OCI-LY7 (cell line): Measurements from ENCODE around the gene TPRA1. TPM values are rescaled to one million over a fixed set of nuclear protein-coding genes. Genes with fewer than 3 reads are reported as not detected.

Experiments used
- BruUV-seq: library from RNA; stranded (reverse); fragments of 400-500 nt; replicated peaks from 2 replicates; lab custom pipeline; 2021; lab: Mats Ljungman, UMichigan
- CTCF ChIA-PET: fragments of 300-600 bp; sonication (Branson Sonifier 250); formaldehyde crosslinking; loops from one replicate; lab custom pipeline; 2022; ENCODE audit warnings: antibody characterized with exemption; ENCODE audit not compliant: unreplicated experiment; lab: Charles Lee
- POLR2A ChIA-PET: fragments of 300-600 bp; sonication (Branson Sonifier 250); formaldehyde crosslinking; loops from one replicate; lab custom pipeline; 2022; ENCODE audit warnings: antibody characterized with exemption; lab: Charles Lee
- DNase-seq: peaks from one replicate; pipeline ENCODE4 v3.0.0-alpha.2; 2015; ENCODE audit warnings: low spot score
- H2AFZ ChIP-seq: fragments of 200-600 bp; sonication (generic), shearing (Covaris generic); 2 replicates; pipeline ENCODE4 v1.6.1; 2014; ENCODE audit warnings: mild to moderate bottlenecking, antibody characterized with exemption, low read length, moderate library complexity
- H3K27ac ChIP-seq: fragments of 200-600 bp; sonication (generic); 2 replicates; pipeline ENCODE4 v1.5.1; 2014; ENCODE audit warnings: mixed run types, low read depth, mild to moderate bottlenecking, moderate library complexity, low read length, inconsistent platforms; ENCODE audit not compliant: poor library complexity, severe bottlenecking
- H3K36me3 ChIP-seq: fragments of 200-600 bp; sonication (generic); 2 replicates; pipeline ENCODE4 v1.6.1; 2014; ENCODE audit warnings: mild to moderate bottlenecking, antibody characterized with exemption, low read length, moderate library complexity, mixed read lengths; ENCODE audit not compliant: insufficient read depth
- H3K4me1 ChIP-seq: fragments of 200-600 bp; sonication (generic); 2 replicates; pipeline ENCODE4 v1.5.1; 2014; ENCODE audit warnings: mild to moderate bottlenecking, low read length; ENCODE audit not compliant: insufficient read depth, poor library complexity, severe bottlenecking
- H3K4me2 ChIP-seq: fragments of 200-600 bp; sonication (generic); 2 replicates; pipeline ENCODE4 v1.6.1; 2014; ENCODE audit warnings: mild to moderate bottlenecking, low read length
- H3K4me3 ChIP-seq: fragments of 200-600 bp; sonication (generic); 2 replicates; pipeline ENCODE4 v1.5.1; 2014; ENCODE audit warnings: mild to moderate bottlenecking, low read depth, low read length; ENCODE audit not compliant: poor library complexity, severe bottlenecking
- H3K79me2 ChIP-seq: fragments of 200-600 bp; sonication (generic); 2 replicates; pipeline ENCODE4 v1.6.1; 2016; ENCODE audit warnings: low read depth, mild to moderate bottlenecking, low read length, moderate library complexity, mixed read lengths; ENCODE audit not compliant: insufficient read depth
- H3K9me2 ChIP-seq: fragments of 200-600 bp; sonication (generic); 2 replicates; pipeline ENCODE4 v1.6.1; 2016; ENCODE audit warnings: mild to moderate bottlenecking, low read length, mixed read lengths; ENCODE audit not compliant: insufficient read depth
- H3K9me3 ChIP-seq: fragments of 200-600 bp; sonication (generic); 2 replicates; pipeline ENCODE4 v1.6.1; 2014; ENCODE audit warnings: mild to moderate bottlenecking, mixed run types, low read length, mixed read lengths
- H4K20me1 ChIP-seq: fragments of 200-600 bp; sonication (generic); 2 replicates; pipeline ENCODE4 v1.6.1; 2014; ENCODE audit warnings: mild to moderate bottlenecking, antibody characterized with exemption, low read length, moderate library complexity, mixed read lengths; ENCODE audit not compliant: insufficient read depth
- CTCF ChIP-seq: fragments of 200-600 bp; sonication (generic); conservative IDR thresholded peaks from 2 replicates; pipeline ENCODE4 v1.5.1; 2014; ENCODE audit warnings: mild to moderate bottlenecking, antibody characterized with exemption, low read length, moderate library complexity, mixed read lengths
- EZH2phosphoT487 ChIP-seq: fragments of 200-600 bp; sonication (generic); IDR thresholded peaks from 2 replicates; pipeline ENCODE4 v1.6.1; 2018; ENCODE audit warnings: low read depth, borderline replicate concordance, mild to moderate bottlenecking, mixed run types, antibody characterized with exemption, low read length, moderate library complexity, mixed read lengths
- intact Hi-C: fragments of 100-400 bp; cut with micrococcal nuclease; formaldehyde crosslinking; loops from one replicate; pipeline ENCODE4 v1.10.0; 2022; ENCODE audit not compliant: unreplicated experiment
- total RNA-seq, 2 experiments: library from RNA; depleted of rRNA in 1 of 2; stranded (reverse); fragments of >200 nt in 1 of 2; shearing (Covaris generic) in 1 of 2; gene quantifications; 2 replicates each; pipeline ENCODE4 v1.2.3, GENCODE V29; 2014 to 2022

TPRA1 gene
- total RNA-seq, 2 experiments from 2014 or later: 32.3 to 51.4 TPM

GRCh38 chr3:127568586-127568985 is 21.9 kb downstream of the TPRA1 start:
- TF ChIP-seq EZH2phosphoT487 (no peak), CTCF (no peak)
- POLR2A ChIA-PET: interaction anchor here (1.0 kb wide), 1 partner anchor 22 kb away, joined by 3 read pairs; the partner anchor contains the start of gene TPRA1
- intact Hi-C loops: no loop called here
- Histone ChIP-seq H3K9me2 (no peaks in the 10 kb centered on the region), H3K27ac (no peak overlapping the region), H4K20me1 (no peaks in the 10 kb centered on the region), H2AFZ (no peak overlapping the region), H3K4me2 (no peak overlapping the region), H3K4me1 (no peaks in the 10 kb centered on the region), H3K4me3 (no peak overlapping the region), H3K79me2 (no peaks in the 10 kb centered on the region), H3K9me3 (no peaks in the 10 kb centered on the region), H3K36me3 (peaks cover 34% of the 10 kb centered on the region)
- no TSS peak for BruUV-seq
- DNase-seq: no peak
- CTCF ChIA-PET: no interaction called here

DNA sequence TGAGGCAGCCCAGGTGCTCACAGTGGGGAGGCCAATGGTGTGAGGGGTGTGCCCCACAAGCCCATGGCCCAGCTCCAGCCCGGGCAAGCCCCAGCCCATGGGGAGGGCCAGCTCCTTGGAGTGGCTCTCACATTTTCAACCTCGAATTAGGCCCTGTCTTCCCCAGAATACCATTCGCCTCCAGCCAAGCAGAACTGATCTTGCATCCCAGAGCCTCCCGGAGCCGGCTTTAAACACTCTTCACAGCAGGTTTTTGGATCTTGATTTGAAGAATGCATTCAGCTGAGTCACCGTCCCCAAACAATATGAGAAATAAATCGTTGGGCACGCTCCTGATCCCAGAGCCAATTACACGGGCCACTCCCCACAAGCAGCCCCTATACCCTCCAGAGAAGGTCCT is 23.7 kb downstream of the TPRA1 start:
- ChIA-PET POLR2A (no interaction called here), CTCF (no interaction called here)
- Histone ChIP-seq H3K4me1 (no peaks in the 10 kb centered on the region), H3K4me2 (no peak overlapping the region), H3K79me2 (no peaks in the 10 kb centered on the region), H3K4me3 (no peak overlapping the region), H3K9me2 (no peaks in the 10 kb centered on the region), H3K9me3 (no peaks in the 10 kb centered on the region), H4K20me1 (no peaks in the 10 kb centered on the region), H3K27ac (no peak overlapping the region), H3K36me3 (peaks cover 16% of the 10 kb centered on the region; the same call in 1 of the 2 replicates), H2AFZ (no peak overlapping the region)
- intact Hi-C loops: no loop called here
- TF ChIP-seq EZH2phosphoT487 (no peak), CTCF (no peak)
- no TSS peak for BruUV-seq
- DNase-seq: no peak

- CTCF ChIA-PET: no interaction called here
- no peaks in the 10 kb centered on the region for H3K4me1 ChIP-seq
- H3K9me2 ChIP-seq: no peaks in the 10 kb centered on the region
- H3K79me2 ChIP-seq: no peaks in the 10 kb centered on the region
- POLR2A ChIA-PET: no interaction called here
- H3K4me3 ChIP-seq: no peak overlapping the region
- no peak overlapping the region for H3K27ac ChIP-seq
- no peaks in the 10 kb centered on the region for H4K20me1 ChIP-seq
- no peak overlapping the region for H3K4me2 ChIP-seq
- no TSS peak for BruUV-seq
- H2AFZ ChIP-seq: no peak overlapping the region
- TF ChIP-seq EZH2phosphoT487: no peak
- no peak for TF ChIP-seq CTCF
- peaks cover 5% of the 10 kb centered on the region; the same call in 1 of the 2 replicates for H3K36me3 ChIP-seq
- no peak for DNase-seq
- intact Hi-C loops: no loop called here
- H3K9me3 ChIP-seq: no peaks in the 10 kb centered on the region
Observed at GRCh38 chr3:127565711-127566110, 24.8 kb downstream of the TPRA1 start.
